Stomach smooth muscle (tissue), 2 donors: Measurements from ENCODE around the gene APOM.

Experiments
- H3K27ac ChIP-seq: one replicate; pipeline ENCODE4 v1.7.0; 2013; ENCODE audit warnings: mild to moderate bottlenecking, low read length, inconsistent platforms
- H3K27me3 ChIP-seq, 2 donors: one replicate each; pipeline ENCODE4 v1.7.0; 2013; ENCODE audit warnings: low read length in 2 of 2; ENCODE audit not compliant: insufficient read depth in 2 of 2, control insufficient read depth in 1 of 2
- H3K36me3 ChIP-seq, 2 donors: one replicate each; pipeline ENCODE4 v1.7.0; 2013; ENCODE audit warnings: low read length in 2 of 2; ENCODE audit not compliant: control insufficient read depth in 2 of 2, insufficient read depth in 2 of 2
- H3K4me1 ChIP-seq: one replicate; pipeline ENCODE4 v1.7.0; 2013; ENCODE audit warnings: low read length; ENCODE audit not compliant: control insufficient read depth, insufficient read depth
- H3K4me3 ChIP-seq, 2 donors: one replicate each; pipeline ENCODE4 v1.7.0; 2013; ENCODE audit warnings: low read length in 2 of 2
- H3K9ac ChIP-seq, 2 donors: one replicate each; pipeline ENCODE4 v1.7.0; 2013; ENCODE audit warnings: low read length in 2 of 2, mild to moderate bottlenecking in 1 of 2
- H3K9me3 ChIP-seq, 2 donors: one replicate each; pipeline ENCODE4 v1.7.0; 2013; ENCODE audit warnings: low read length in 2 of 2; ENCODE audit not compliant: control insufficient read depth in 2 of 2
- donor health status: healthy.
- donor health status: Pancreatic carcinoma.

Gene APOM

DNA sequence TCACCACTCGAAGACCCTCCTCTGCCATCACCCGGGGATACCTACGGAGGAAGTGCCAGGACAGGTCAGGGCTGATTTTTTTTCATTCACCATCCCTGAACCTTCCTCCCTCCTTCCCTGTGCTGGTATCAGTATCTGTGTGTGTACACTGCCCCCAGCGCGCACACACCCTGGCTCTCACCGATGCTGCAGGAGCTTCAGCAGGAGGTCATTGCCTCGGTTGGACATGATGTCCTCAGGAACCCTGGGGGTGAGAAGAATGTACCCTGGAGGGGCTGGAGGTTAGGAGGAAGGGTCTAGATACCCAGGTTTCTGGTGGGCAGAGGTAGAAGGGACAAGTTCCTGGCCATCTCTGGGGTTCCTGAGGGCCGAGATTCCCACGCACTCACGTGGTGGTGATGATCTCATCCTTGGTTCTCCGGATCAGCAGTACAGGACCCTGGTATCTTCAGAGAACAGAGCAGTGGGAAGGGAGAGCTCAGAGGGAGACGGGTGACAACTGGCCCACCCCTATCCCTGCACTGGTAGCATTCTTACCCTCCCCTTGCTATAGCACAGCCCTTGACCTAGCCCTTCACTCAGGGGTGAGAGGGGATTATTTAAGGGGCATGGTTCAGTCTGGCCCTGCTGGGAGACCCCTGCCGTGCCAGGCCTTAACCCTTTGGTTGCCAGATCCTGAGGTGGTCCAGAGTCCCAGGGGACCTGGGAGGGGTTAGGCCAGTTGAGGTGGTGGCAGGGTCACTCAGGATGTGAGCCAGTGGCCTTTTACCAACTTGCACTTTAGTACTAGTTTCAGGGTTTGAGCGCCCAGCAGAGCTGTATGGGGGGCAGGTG, 32.4 kb downstream of the APOM start:
- Histone ChIP-seq H3K9ac (no peak overlapping the region), H3K27me3 (no peaks in the 10 kb centered on the region), H3K4me1 (no peaks in the 10 kb centered on the region), H3K27ac (no peak overlapping the region), H3K4me3 (no peak overlapping the region), H3K36me3 (peaks cover 59 to 64% of the 10 kb centered on the region in 2 donors), H3K9me3 (no peaks in the 10 kb centered on the region)

DNA sequence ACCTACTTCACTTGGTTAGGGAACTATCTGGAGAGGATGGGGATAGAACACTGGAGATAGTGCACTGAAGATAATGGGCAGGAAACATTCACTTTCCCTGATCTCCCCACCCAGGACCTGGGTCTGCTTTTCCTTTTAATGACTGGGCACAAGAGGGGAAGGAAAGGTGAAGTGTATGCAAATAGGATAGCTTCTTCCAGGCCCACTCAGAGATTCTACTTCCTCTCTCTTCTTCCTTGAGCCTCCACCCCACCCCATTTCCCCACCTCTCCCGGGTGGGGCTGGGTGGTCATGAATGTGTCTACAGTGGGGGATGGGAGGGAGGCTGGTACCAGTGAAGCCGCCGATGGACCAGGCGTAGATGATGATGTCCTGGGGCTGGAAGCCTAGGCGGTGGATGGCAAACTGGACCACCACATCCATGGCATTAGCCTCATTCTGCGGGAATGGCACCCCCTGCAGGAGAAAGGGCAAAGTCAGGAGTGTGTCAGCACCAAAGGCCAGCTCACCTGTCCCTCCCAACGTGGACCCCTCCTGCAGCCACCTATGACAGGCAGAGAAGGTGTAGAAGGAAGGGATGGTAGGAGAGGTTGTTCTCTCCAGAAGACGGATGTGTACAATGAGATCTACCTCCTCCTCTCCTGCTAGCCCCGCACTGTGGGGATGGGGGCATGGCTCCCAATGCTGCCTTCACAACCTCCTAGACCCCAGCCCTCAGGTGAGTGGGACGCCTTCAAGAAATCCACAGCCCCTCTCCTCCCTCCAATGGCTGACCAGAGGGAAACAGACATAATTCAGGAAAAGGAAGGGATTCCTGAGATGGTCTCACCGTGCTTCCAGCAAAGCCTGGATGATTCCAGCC, 33.8 kb downstream of the APOM start:
- no peak overlapping the region for H3K4me3 ChIP-seq
- H3K9ac ChIP-seq: no peak overlapping the region
- H3K27ac ChIP-seq: no peak overlapping the region
- peaks cover 70 to 73% of the 10 kb centered on the region in 2 donors for H3K36me3 ChIP-seq
- no peaks in the 10 kb centered on the region for H3K9me3 ChIP-seq
- no peaks in the 10 kb centered on the region for H3K27me3 ChIP-seq
- H3K4me1 ChIP-seq: no peaks in the 10 kb centered on the region

- Histone ChIP-seq H3K4me1 (no peaks in the 10 kb centered on the region), H3K9me3 (no peaks in the 10 kb centered on the region), H3K4me3 (no peak overlapping the region), H3K27ac (no peak overlapping the region), H3K36me3 (peaks cover 74 to 79% of the 10 kb centered on the region in 2 donors), H3K9ac (no peak overlapping the region), H3K27me3 (no peaks in the 10 kb centered on the region)
Observed at GRCh38 chr6:31690231-31691077, 34.8 kb downstream of the APOM start.

- peaks cover 73 to 77% of the 10 kb centered on the region in 2 donors for H3K36me3 ChIP-seq
- H3K4me1 ChIP-seq: no peaks in the 10 kb centered on the region
- H3K9ac ChIP-seq: no peak overlapping the region
- no peak overlapping the region for H3K4me3 ChIP-seq
- H3K27me3 ChIP-seq: no peaks in the 10 kb centered on the region
- no peaks in the 10 kb centered on the region for H3K9me3 ChIP-seq
- H3K27ac ChIP-seq: no peak overlapping the region
Observed at GRCh38 chr6:31691078-31691463, 35.4 kb downstream of the APOM start.

- Histone ChIP-seq H3K36me3 (peaks cover 73 to 76% of the 10 kb centered on the region in 2 donors), H3K9ac (no peak overlapping the region), H3K4me3 (no peak overlapping the region), H3K9me3 (no peaks in the 10 kb centered on the region), H3K27me3 (no peaks in the 10 kb centered on the region), H3K4me1 (no peaks in the 10 kb centered on the region), H3K27ac (no peak overlapping the region)
Observed at GRCh38 chr6:31691564-31692108, 35.9 kb downstream of the APOM start.

DNA sequence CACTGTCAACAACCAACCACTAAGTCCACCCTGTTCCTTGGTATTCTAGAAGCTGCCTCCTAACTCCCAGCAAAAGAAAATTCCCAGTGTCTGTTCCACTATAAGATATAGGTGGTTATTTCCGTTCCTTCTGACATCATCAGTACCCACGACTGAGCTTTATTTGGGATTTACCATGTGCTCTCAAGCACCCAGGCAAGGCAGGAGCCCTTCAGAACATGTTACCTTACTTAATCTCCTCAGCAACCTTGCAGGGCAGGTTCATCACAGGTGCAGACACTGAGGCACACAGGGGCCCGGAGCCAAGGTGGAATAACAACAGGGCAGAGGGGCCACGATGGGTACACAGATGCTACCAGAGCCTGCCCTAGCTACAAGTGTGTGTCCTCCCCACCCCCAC, 36.7 kb downstream of the APOM start:
- no peaks in the 10 kb centered on the region for H3K27me3 ChIP-seq
- H3K4me1 ChIP-seq: no peaks in the 10 kb centered on the region
- H3K9me3 ChIP-seq: no peaks in the 10 kb centered on the region
- H3K27ac ChIP-seq: no peak overlapping the region
- no peak overlapping the region for H3K9ac ChIP-seq
- H3K4me3 ChIP-seq: no peak overlapping the region
- H3K36me3 ChIP-seq: peaks cover 72 to 73% of the 10 kb centered on the region in 2 donors

DNA sequence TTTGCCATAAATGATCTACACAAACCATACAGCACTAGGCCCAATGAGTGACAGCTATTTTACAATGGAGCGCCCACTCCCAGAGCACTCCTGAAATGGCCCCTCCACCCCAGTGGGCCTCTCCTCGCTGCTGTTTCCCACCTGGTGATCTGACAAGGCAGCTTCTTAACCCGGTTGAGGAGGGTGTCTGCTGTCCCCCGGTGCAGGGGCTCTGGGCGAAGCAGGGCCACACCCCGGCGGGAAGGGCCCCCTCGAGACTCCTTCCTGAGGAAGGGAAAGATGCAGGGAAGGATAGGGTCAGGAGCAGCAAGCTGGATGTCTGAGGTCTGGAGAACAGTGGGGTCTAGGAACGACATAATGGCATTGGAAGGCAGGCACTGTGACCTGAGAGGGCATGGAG, 37.2 kb downstream of the APOM start:
- Histone ChIP-seq H3K4me3 (no peak overlapping the region), H3K36me3 (peaks cover 67 to 71% of the 10 kb centered on the region in 2 donors), H3K27me3 (no peaks in the 10 kb centered on the region), H3K9ac (no peak overlapping the region), H3K4me1 (no peaks in the 10 kb centered on the region), H3K9me3 (no peaks in the 10 kb centered on the region), H3K27ac (no peak overlapping the region)

- H3K27me3 ChIP-seq: no peaks in the 10 kb centered on the region
- no peak overlapping the region for H3K4me3 ChIP-seq
- no peaks in the 10 kb centered on the region for H3K9me3 ChIP-seq
- H3K36me3 ChIP-seq: peaks cover 61 to 65% of the 10 kb centered on the region in 2 donors
- H3K27ac ChIP-seq: no peak overlapping the region
- H3K9ac ChIP-seq: no peak overlapping the region
- H3K4me1 ChIP-seq: no peaks in the 10 kb centered on the region
Observed at GRCh38 chr6:31693535-31693934, 37.8 kb downstream of the APOM start.

GRCh38 chr6:31697555-31697954, 41.9 kb downstream of the APOM start:
- Histone ChIP-seq H3K4me1 (peaks cover 20% of the 10 kb centered on the region), H3K27ac (no peak overlapping the region), H3K9ac (no peak overlapping the region), H3K4me3 (no peak overlapping the region), H3K9me3 (no peaks in the 10 kb centered on the region), H3K27me3 (no peaks in the 10 kb centered on the region), H3K36me3 (peaks cover 39 to 41% of the 10 kb centered on the region in 2 donors)

DNA sequence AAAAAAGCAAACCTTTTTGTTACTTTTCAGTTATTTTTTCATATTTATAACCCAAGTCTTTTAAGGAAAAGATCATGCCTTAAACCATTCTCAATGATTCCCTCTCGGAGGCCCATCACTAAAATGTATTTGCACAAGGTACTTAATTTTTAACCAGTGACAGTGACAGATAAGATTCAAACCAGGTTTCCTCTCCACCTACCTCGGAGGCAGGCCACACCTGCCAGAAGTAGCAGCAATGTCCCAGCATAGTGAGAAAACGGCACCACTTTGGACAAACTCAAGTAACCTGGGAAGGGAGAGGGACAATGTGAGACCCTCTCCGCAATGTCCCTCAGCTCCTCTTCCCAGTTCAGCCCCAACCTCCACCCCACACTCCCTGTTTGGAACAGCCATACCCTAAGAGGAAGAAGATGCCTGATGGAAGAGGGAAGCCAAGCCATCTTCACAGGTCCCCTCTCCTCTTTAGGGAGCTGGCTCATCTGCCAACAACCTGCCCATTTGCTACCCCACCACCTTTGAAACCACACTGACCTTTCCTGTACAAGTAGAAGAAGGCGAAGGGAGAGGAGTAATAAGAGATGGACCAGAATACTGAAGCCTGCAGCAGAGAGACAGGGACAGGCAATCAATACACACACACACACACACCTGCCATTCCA, 45.2 kb downstream of the APOM start:
- no peak overlapping the region for H3K27ac ChIP-seq
- peaks cover 18 to 19% of the 10 kb centered on the region in 2 donors for H3K36me3 ChIP-seq
- H3K27me3 ChIP-seq: no peaks in the 10 kb centered on the region
- no peaks in the 10 kb centered on the region for H3K9me3 ChIP-seq
- H3K4me1 ChIP-seq: peaks cover 25% of the 10 kb centered on the region
- peak overlapping the region; percentile 58 to 98 for H3K9ac ChIP-seq
- peak overlapping the region in 1 of 2 donors; percentile 77 for H3K4me3 ChIP-seq
